ENCODE results near the gene WDR17. TPM values are rescaled to one million over a fixed set of nuclear protein-coding genes. Genes with fewer than 3 reads are reported as not detected.

The WDR17 gene
- total RNA-seq, 4 donors from 2014 or later = 4.0 to 14.6 (median 4.7) TPM

- Histone ChIP-seq H3K36me3 (no peaks in the 10 kb centered on the region), H3K27ac (no peak overlapping the region), H3K9me3 (no peaks in the 10 kb centered on the region), H3K4me3 (no peak overlapping the region), H3K27me3 (no peaks in the 10 kb centered on the region), H3K4me1 (no peaks in the 10 kb centered on the region)
- TF ChIP-seq CTCF (IDR thresholded peaks at IDR 0.05) = no peak
- TF ChIP-seq EP300 (IDR thresholded peaks at IDR 0.05) = no peak
- no peak for TF ChIP-seq POLR2AphosphoS5 (IDR thresholded peaks at IDR 0.05)
- no peak for TF ChIP-seq POLR2A (IDR thresholded peaks at IDR 0.05)
- WGBS, 2 donors (ENCODE audit: low coverage in 1 of 2) = 52 to 82% methylated on average over 2 of the region's 2 CpGs
- no peak for ATAC-seq
These were observed 11.9 kb upstream of the WDR17 start for GRCh38 chr4:176053785-176054184.

GRCh38 chr4:176054942-176055341 lies 10.7 kb upstream of the WDR17 start:
- Histone ChIP-seq H3K27me3 (no peaks in the 10 kb centered on the region), H3K27ac (no peak overlapping the region), H3K4me1 (no peaks in the 10 kb centered on the region), H3K4me3 (no peak overlapping the region), H3K9me3 (no peaks in the 10 kb centered on the region), H3K36me3 (no peaks in the 10 kb centered on the region)
- 40 to 49% methylated on average over 2 of the region's 2 CpGs for WGBS, 2 donors (ENCODE audit: low coverage in 1 of 2)
- TF ChIP-seq CTCF (IDR thresholded peaks at IDR 0.05) (peak in 3 of 4 experiments; percentile 7 to 53 (median 10)), EP300 (IDR thresholded peaks at IDR 0.05) (no peak), POLR2A (IDR thresholded peaks at IDR 0.05) (no peak), POLR2AphosphoS5 (IDR thresholded peaks at IDR 0.05) (no peak)
- no peak for ATAC-seq

GRCh38 chr4:176063718-176064117 lies 1.9 kb upstream of the WDR17 start:
- H3K4me1 ChIP-seq = peaks cover 0 to 8% (median 0%) of the 10 kb centered on the region in 3 donors
- no peak overlapping the region for H3K4me3 ChIP-seq
- no peaks in the 10 kb centered on the region for H3K36me3 ChIP-seq
- no peaks in the 10 kb centered on the region for H3K27me3 ChIP-seq
- 84 to 89% methylated on average over 6 to 10 of the region's 20 CpGs for WGBS, 2 donors (ENCODE audit: low coverage in 1 of 2)
- TF ChIP-seq POLR2AphosphoS5 (IDR thresholded peaks at IDR 0.05) = no peak
- TF ChIP-seq CTCF (IDR thresholded peaks at IDR 0.05) = no peak
- no peak overlapping the region for H3K27ac ChIP-seq
- no peak for ATAC-seq
- no peaks in the 10 kb centered on the region for H3K9me3 ChIP-seq

GRCh38 chr4:176064539-176064938 lies 1.1 kb upstream of the WDR17 start:
- no peak for TF ChIP-seq CTCF (IDR thresholded peaks at IDR 0.05)
- no peak for TF ChIP-seq POLR2AphosphoS5 (IDR thresholded peaks at IDR 0.05)
- no peak for TF ChIP-seq POLR2A (IDR thresholded peaks at IDR 0.05)
- no peak for TF ChIP-seq EP300 (IDR thresholded peaks at IDR 0.05)
- Histone ChIP-seq H3K4me3 (no peak overlapping the region), H3K4me1 (peaks cover 0 to 8% (median 0%) of the 10 kb centered on the region in 3 donors), H3K9me3 (no peaks in the 10 kb centered on the region), H3K27ac (no peak overlapping the region), H3K27me3 (no peaks in the 10 kb centered on the region), H3K36me3 (no peaks in the 10 kb centered on the region)
- ATAC-seq = no peak
- 94 to 97% methylated on average over 2 of the region's 2 CpGs for WGBS, 2 donors (ENCODE audit: low coverage in 1 of 2)

GRCh38 chr4:176066757-176067156 lies 1.1 kb downstream of the WDR17 start:
- Histone ChIP-seq H3K9me3 (no peaks in the 10 kb centered on the region), H3K27ac (no peak overlapping the region), H3K27me3 (no peaks in the 10 kb centered on the region), H3K4me1 (peaks cover 0 to 8% (median 0%) of the 10 kb centered on the region in 3 donors), H3K4me3 (peak overlapping the region in 1 of 2 donors; percentile 67), H3K36me3 (no peaks in the 10 kb centered on the region)
- TF ChIP-seq POLR2A (IDR thresholded peaks at IDR 0.05) (no peak), CTCF (IDR thresholded peaks at IDR 0.05) (no peak), EP300 (IDR thresholded peaks at IDR 0.05) (no peak), POLR2AphosphoS5 (IDR thresholded peaks at IDR 0.05) (no peak)
- 55 to 73% methylated on average over 6 of the region's 6 CpGs for WGBS, 2 donors (ENCODE audit: low coverage in 1 of 2)
- no peak for ATAC-seq

All from gastroesophageal sphincter (tissue), 4 donors.